Fibroblast of skin of left quadriceps (primary cell): ENCODE data around the gene NTHL1.
A peak's percentile ranks its signal among the peaks of the same experiment; 100 is the strongest.

Source experiments
- DNase-seq, 2 experiments: peaks; one replicate each; pipeline ENCODE4 v3.0.0-alpha.2; 2013; ENCODE audit warnings: low read depth in 2 of 2

NTHL1 gene

GRCh38 chr16:2047330-2048115 is at the start of gene NTHL1, which contains the start of gene TSC2:
TSS of gene NTHL1 (minus strand) at chr16:2047834. CDS start at chr16:2047823, 11 bp downstream.
TSS of gene TSC2 (plus strand) at chr16:2047985. CDS start at chr16:2048616, 631 bp downstream.
- DNase-seq, result peak; percentile 81

GRCh38 chr16:2096853-2097595 is 49.4 kb upstream of the NTHL1 start:
- DNase-seq, result no peak

- DNase-seq, result no peak
These were observed 48.4 kb upstream of the NTHL1 start for GRCh38 chr16:2095918-2096582.

GRCh38 chr16:2095315-2095853 is 47.8 kb upstream of the NTHL1 start:
- DNase-seq, result no peak

- no peak for DNase-seq
These were observed 46.2 kb upstream of the NTHL1 start for GRCh38 chr16:2093793-2094192.

DNA sequence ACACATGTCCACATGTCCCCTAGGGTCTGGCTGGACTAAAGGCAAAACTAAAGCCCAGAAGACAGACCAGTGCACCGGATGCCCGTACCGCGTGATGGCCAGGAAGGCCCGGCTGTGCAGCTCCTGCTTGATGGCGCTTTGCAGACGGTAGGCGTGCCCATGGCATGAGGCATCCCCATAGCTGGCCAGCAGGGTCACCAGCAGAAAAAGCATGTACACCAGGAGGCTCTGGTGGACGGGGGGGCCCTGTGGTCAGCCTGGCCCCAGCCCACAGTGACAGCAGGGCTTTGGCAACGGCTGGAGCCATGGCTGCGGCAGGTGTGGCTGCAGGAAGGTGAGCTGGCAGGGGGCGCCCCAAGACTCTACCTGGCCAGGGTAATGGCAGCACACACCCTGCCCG is 45.2 kb upstream of the NTHL1 start:
- no peak for DNase-seq

DNA sequence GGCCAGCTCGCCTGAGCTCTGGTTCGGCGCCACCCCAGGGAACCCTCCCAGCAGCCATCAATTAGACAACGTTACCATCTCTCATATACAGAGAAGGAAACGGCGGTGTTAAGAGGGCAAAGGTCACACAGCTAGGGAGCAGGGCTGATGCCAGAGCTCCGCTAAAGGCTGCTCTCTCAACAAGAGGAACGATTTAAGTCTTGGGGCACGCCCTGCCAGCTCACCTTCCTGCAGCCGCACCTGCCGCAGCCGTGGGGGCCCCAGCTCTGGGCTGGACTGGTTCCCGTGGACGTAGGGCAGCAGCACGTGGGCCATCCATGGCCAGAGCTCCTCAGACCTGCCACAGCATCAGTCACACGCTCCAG is 44.6 kb upstream of the NTHL1 start:
- no peak for DNase-seq

- DNase-seq, result no peak
These were observed 44.1 kb upstream of the NTHL1 start for GRCh38 chr16:2091547-2092255.

DNA sequence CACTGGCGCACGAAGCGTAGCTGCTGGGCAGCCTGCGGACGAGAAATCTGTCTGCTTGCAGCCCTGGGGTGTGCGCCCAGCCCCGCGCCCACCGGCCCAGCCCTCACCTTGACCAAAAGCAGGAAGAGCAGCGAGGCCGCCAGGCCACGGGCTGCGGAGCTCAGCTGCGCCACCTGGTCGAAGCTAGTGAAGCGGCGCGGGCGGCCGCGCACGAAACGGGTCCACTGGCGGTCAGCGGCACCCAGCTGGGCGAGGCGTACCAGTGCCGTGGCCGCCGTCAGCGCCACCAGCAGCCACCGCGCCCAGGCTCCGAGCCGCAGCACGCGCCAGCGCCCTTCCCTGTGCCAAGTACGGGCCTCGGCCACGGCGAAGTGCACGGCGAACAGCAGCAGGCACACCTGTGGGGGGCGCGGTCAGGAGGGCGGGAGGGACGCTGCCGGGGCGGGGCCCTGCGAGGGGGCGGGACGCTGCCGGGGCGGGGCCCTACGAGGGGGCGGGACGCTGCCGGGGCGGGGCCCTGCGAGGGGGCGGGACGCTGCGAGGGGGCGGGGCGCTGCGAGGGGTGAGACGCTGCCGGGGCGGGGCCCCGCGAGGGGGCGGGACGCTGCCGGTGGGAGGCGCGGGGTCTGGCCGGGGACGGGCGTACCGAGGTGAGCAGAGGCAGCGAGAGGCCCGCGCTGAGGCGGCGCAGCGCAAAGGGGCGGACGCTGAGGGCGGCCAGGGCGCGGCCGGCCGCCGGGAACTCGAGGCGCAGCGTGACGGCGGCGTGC is 43.3 kb upstream of the NTHL1 start:
- peak; percentile 51 to 53 for DNase-seq

- DNase-seq, result no peak
These were observed 42.8 kb upstream of the NTHL1 start for GRCh38 chr16:2090481-2090776.

- DNase-seq, result no peak
These were observed 42.3 kb upstream of the NTHL1 start for GRCh38 chr16:2089706-2090480.

DNA sequence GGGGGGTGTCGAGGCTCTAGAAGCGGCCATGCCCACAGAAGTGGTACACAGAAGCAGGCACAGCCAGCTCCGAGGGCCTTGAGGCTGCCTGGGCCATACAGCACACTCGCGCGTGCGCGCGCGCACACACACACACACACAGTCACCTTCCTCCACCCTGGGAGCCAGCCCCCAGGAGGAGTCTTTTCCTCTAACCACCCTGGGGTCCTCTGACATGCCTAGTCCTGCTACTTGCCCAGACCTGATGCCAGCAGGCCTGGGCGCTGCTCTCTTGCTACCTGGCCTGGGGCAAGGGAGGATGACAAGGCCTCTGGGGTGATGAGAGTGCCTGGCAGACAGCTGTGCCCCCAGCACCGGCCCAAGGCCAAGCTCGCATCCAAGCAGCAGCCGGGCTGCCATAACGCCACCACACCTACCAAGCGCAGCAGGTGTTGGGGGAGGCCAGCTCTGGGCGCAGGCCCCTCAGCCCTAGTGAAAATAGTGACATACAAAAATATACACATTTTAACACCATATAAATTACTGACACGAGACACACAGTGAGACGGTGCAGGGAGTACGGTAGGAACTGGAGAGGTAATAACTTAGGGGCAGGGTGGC is 41.2 kb upstream of the NTHL1 start:
- DNase-seq, result no peak

GRCh38 chr16:2087748-2088631 is 40.4 kb upstream of the NTHL1 start:
- DNase-seq, result no peak

- no peak for DNase-seq
These were observed 39.4 kb upstream of the NTHL1 start for GRCh38 chr16:2086812-2087747.

DNA sequence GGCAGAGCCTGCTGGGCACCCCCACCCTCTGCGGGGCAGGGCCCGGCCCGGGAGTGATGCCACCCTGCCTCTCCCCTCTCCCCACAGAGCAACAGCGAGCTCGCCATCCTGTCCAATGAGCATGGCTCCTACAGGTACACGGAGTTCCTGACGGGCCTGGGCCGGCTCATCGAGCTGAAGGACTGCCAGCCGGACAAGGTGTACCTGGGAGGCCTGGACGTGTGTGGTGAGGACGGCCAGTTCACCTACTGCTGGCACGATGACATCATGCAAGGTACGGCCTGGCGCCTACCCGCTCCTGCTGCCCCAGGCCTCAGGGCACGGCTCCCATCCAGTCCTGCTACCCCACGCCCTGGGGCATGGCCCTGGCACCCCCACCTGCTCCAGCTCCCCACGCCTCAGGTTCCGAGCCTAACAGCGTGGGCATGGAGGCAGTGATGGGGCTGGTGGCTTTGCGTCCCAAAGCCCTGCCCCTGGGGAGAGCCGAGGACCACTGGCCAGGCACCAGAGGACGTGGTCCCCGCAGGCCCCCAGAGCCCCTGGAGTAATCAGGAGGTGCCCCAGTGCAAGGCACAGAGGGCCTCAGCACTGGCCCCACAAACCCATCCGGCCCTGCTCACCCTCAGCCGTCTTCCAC is 38.6 kb upstream of the NTHL1 start:
- no peak for DNase-seq

GRCh38 chr16:2085669-2086068 is 38.0 kb upstream of the NTHL1 start:
- no peak for DNase-seq

DNA sequence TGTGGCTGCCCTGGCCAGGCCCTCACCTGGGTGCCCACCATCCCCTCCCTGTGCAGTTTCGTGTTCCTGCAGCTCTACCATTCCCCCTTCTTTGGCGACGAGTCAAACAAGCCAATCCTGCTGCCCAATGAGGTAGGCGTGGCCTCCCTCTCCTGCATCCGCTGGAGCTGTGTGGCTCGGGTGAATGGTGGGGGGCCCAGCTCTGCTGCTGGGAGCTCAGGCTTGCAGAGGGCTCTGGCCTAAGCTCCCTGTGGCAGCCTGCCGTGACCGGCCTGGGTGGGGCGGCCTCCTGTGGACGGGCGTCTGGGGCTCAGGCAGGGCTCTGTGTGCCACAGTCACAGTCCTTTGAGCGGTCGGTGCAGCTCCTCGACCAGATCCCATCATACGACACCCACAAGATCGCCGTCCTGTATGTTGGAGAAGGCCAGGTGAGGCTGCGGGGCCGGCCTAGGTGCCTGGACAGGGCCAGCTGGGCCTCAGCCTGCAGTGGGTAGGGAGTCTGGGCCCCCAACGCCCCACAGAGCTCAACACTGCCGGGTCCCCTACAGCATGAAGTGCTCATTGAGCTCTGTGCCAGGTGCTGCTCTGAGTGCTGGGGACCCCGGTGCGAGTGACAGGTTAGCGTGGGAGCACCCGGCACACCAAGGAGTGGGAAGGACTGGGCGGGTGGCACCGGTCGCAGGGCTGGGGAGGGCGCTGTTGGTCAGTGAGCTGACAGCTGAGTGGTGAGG is 37.4 kb upstream of the NTHL1 start:
- no peak for DNase-seq
